Large intestine (tissue), 3 donors: ENCODE results near the gene ALDOC. TPM values are rescaled to one million over a fixed set of nuclear protein-coding genes. Genes with fewer than 3 reads are reported as not detected.

Source experiments
- DNase-seq, 2 donors: peaks; one replicate each; pipeline versions ENCODE4 v3.0.0 to v3.0.0-alpha.2; 2013
- H3K27ac ChIP-seq: one replicate; pipeline ENCODE4 v1.5.1; 2013; ENCODE audit warnings: low read length
- H3K27me3 ChIP-seq: 2 replicates; pipeline ENCODE4 v1.6.1; 2013; ENCODE audit warnings: low read length; ENCODE audit not compliant: control insufficient read depth, insufficient read depth
- H3K36me3 ChIP-seq: 2 replicates; pipeline ENCODE4 v1.6.1; 2013; ENCODE audit warnings: low read length; ENCODE audit not compliant: control insufficient read depth, insufficient read depth
- H3K4me1 ChIP-seq: one replicate; pipeline ENCODE4 v1.6.1; 2013; ENCODE audit warnings: low read length; ENCODE audit not compliant: control insufficient read depth, insufficient read depth
- H3K4me3 ChIP-seq: one replicate; pipeline ENCODE4 v1.5.1; 2013; ENCODE audit warnings: low read length
- H3K9me3 ChIP-seq: one replicate; pipeline ENCODE4 v1.6.1; 2013; ENCODE audit warnings: mild to moderate bottlenecking, low read depth, low read length, moderate library complexity; ENCODE audit not compliant: control insufficient read depth
- WGBS: methylation state at CpG from one replicate; pipeline ENCODE4 v1.1.5; 2013; ENCODE audit warnings: low lambda C conversion rate; ENCODE audit not compliant: insufficient coverage; 5-methylcytosine and 5-hydroxymethylcytosine counted together
- polyA plus RNA-seq: library from polyadenylated mRNA; unstranded; fragments of 120-200 nt; gene quantifications from one replicate; pipeline ENCODE4 v1.2.1, GENCODE V29; 2013

The ALDOC gene
- polyA plus RNA-seq, 1 donor: 15.0 TPM

GRCh38 chr17:28524476-28525424 is 51.9 kb downstream of the ALDOC start:
- Histone ChIP-seq H3K36me3 (no peaks in the 10 kb centered on the region), H3K27me3 (no peaks in the 10 kb centered on the region), H3K27ac (peak overlapping the region; percentile 76), H3K9me3 (peaks cover 4% of the 10 kb centered on the region), H3K4me3 (no peak overlapping the region), H3K4me1 (peaks cover 28% of the 10 kb centered on the region)
- WGBS: no CpG with 5 or more reads among the region's 25 CpGs
- peak; percentile 54 to 85 for DNase-seq

GRCh38 chr17:28523876-28524275 is 52.8 kb downstream of the ALDOC start:
- no peak for DNase-seq
- Histone ChIP-seq H3K4me1 (peaks cover 28% of the 10 kb centered on the region), H3K36me3 (no peaks in the 10 kb centered on the region), H3K4me3 (no peak overlapping the region), H3K27me3 (no peaks in the 10 kb centered on the region), H3K9me3 (peaks cover 4% of the 10 kb centered on the region), H3K27ac (no peak overlapping the region)
- WGBS: no CpG with 5 or more reads among the region's 15 CpGs

- Histone ChIP-seq H3K4me1 (peaks cover 28% of the 10 kb centered on the region), H3K9me3 (peaks cover 4% of the 10 kb centered on the region), H3K4me3 (no peak overlapping the region), H3K36me3 (no peaks in the 10 kb centered on the region), H3K27me3 (no peaks in the 10 kb centered on the region), H3K27ac (no peak overlapping the region)
- DNase-seq: no peak
- WGBS: no CpG with 5 or more reads among the region's 6 CpGs
Measured at GRCh38 chr17:28523186-28523585, 53.5 kb downstream of the ALDOC start.

Other genes starting within 250 kb of the ALDOC start
- 46.6 TPM for gene IFT20, start 241.4 kb downstream of the ALDOC start, polyA plus RNA-seq
- gene TNFAIP1, start 241.1 kb downstream of the ALDOC start, polyA plus RNA-seq: 31.8 TPM
- 68.2 TPM for gene POLDIP2, start 219.4 kb downstream of the ALDOC start, polyA plus RNA-seq
- gene SEBOX, start 211.7 kb downstream of the ALDOC start, polyA plus RNA-seq: not detected
- 12.2 TPM for gene VTN, start 206.6 kb downstream of the ALDOC start, polyA plus RNA-seq
- 17.0 TPM for gene SARM1, start 205.2 kb downstream of the ALDOC start, polyA plus RNA-seq
- 13.7 TPM for gene SLC46A1, start 170.7 kb downstream of the ALDOC start, polyA plus RNA-seq
- gene SLC13A2, start 103.3 kb downstream of the ALDOC start, polyA plus RNA-seq: 10.7 TPM
- 0.04 TPM for gene FOXN1, start 70.5 kb downstream of the ALDOC start, polyA plus RNA-seq
- 48.9 TPM for gene UNC119, start 24.3 kb downstream of the ALDOC start, polyA plus RNA-seq
- gene PIGS, start 5.4 kb downstream of the ALDOC start, polyA plus RNA-seq: 88.7 TPM
- gene SPAG5, start 22.1 kb upstream of the ALDOC start, polyA plus RNA-seq: 35.1 TPM
- 15.2 TPM for gene RSKR, start 37.3 kb upstream of the ALDOC start, polyA plus RNA-seq
- 61.9 TPM for gene BLTP2, start 68.3 kb upstream of the ALDOC start, polyA plus RNA-seq
- gene SDF2, start 85.0 kb upstream of the ALDOC start, polyA plus RNA-seq: 54.6 TPM
- 65.9 TPM for gene SUPT6H, start 85.3 kb upstream of the ALDOC start, polyA plus RNA-seq
- gene PROCA1, start 135.0 kb upstream of the ALDOC start, polyA plus RNA-seq: 5.7 TPM
- 82.8 TPM for gene RAB34, start 141.0 kb upstream of the ALDOC start, polyA plus RNA-seq
- gene RPL23A, start 143.1 kb upstream of the ALDOC start, polyA plus RNA-seq: 1,720 TPM
- 9.4 TPM for gene TLCD1, start 149.3 kb upstream of the ALDOC start, polyA plus RNA-seq
- 4.8 TPM for gene NEK8, start 151.9 kb upstream of the ALDOC start, polyA plus RNA-seq
- 91.8 TPM for gene TRAF4, start 167.1 kb upstream of the ALDOC start, polyA plus RNA-seq